Smooth muscle cell (in vitro differentiated cells): ENCODE data around the gene RAB34. TPM values are rescaled to one million over a fixed set of nuclear protein-coding genes. Genes with fewer than 3 reads are reported as not detected.
A peak's percentile ranks its signal among the peaks of the same experiment; 100 is the strongest.

Source experiments
- DNase-seq: peaks from one replicate; lab custom pipeline; 2025; ENCODE audit not compliant: unreplicated experiment; lab: John Stamatoyannopoulos, UW
- H2AFZ ChIP-seq: fragments of 200-600 bp; sonication (generic); 2 replicates; pipeline ENCODE4 v1.6.0; 2016; ENCODE audit warnings: antibody characterized with exemption, low read depth, mild to moderate bottlenecking
- H3F3A ChIP-seq: fragments of 200-600 bp; sonication (generic); 2 replicates; pipeline ENCODE4 v1.6.0; 2017; ENCODE audit warnings: antibody characterized with exemption, low read depth
- H3K27ac ChIP-seq: fragments of 200-600 bp; sonication (generic); 2 replicates; pipeline ENCODE4 v1.5.1; 2016; ENCODE audit warnings: low read depth, mild to moderate bottlenecking
- H3K27me3 ChIP-seq: fragments of 200-600 bp; sonication (generic); 2 replicates; pipeline ENCODE4 v1.6.1; 2016; ENCODE audit warnings: low read depth, mild to moderate bottlenecking
- H3K36me3 ChIP-seq: fragments of 200-600 bp; sonication (generic); 2 replicates; pipeline ENCODE4 v1.5.1; 2016; ENCODE audit warnings: low read depth
- H3K4me1 ChIP-seq: fragments of 200-600 bp; sonication (generic); 2 replicates; pipeline ENCODE4 v1.5.1; 2016; ENCODE audit warnings: low read depth
- H3K4me2 ChIP-seq: fragments of 200-600 bp; sonication (generic); 2 replicates; pipeline ENCODE4 v1.6.0; 2016; ENCODE audit warnings: mild to moderate bottlenecking
- H3K4me3 ChIP-seq: fragments of 200-600 bp; sonication (generic); 2 replicates; pipeline ENCODE4 v1.5.1; 2016; ENCODE audit warnings: mild to moderate bottlenecking
- H3K79me2 ChIP-seq: fragments of 200-600 bp; sonication (generic); 2 replicates; pipeline ENCODE4 v1.6.0; 2016; ENCODE audit warnings: low read depth, mild to moderate bottlenecking
- H3K9ac ChIP-seq: fragments of 200-600 bp; sonication (generic); 2 replicates; pipeline ENCODE4 v1.6.0; 2016; ENCODE audit warnings: low read depth
- H3K9me3 ChIP-seq: fragments of 200-600 bp; sonication (generic); replicated peaks from 2 replicates; pipeline ENCODE4 v1.5.1; 2016; ENCODE audit warnings: low read depth
- H4K20me1 ChIP-seq: fragments of 200-600 bp; sonication (generic); 2 replicates; pipeline ENCODE4 v1.6.0; 2016; ENCODE audit warnings: low read depth
- WGBS: methylation state at CpG from one replicate; pipeline ENCODE4 v1.1.7; 2016; ENCODE audit warnings: low lambda C conversion rate; 5-methylcytosine and 5-hydroxymethylcytosine counted together
- polyA plus RNA-seq: library from polyadenylated mRNA; unstranded; fragments of >200 nt; fragmentation: Nextera tagmentation; extraction: Ambion mirVana; gene quantifications from 2 replicates; pipeline ENCODE4 v1.2.1, GENCODE V29; 2016
- total RNA-seq: library from RNA; depleted of rRNA; stranded (reverse); fragments of >200 nt; gene quantifications from 2 replicates; pipeline ENCODE4 v1.2.3, GENCODE V29; 2014
- TF ChIP-seq, protein P1 (sequence below): fragments of 200-600 bp; sonication (generic); IDR thresholded peaks from 2 replicates; pipeline ENCODE4 v1.5.1; 2017; ENCODE audit warnings: borderline replicate concordance, mild to moderate bottlenecking, antibody characterized with exemption; ENCODE audit not compliant: insufficient read depth, poor library complexity, severe bottlenecking

Gene RAB34
- total and polyA plus RNA-seq, 2 experiments from 2014 or later, result 208 to 289 TPM

DNA sequence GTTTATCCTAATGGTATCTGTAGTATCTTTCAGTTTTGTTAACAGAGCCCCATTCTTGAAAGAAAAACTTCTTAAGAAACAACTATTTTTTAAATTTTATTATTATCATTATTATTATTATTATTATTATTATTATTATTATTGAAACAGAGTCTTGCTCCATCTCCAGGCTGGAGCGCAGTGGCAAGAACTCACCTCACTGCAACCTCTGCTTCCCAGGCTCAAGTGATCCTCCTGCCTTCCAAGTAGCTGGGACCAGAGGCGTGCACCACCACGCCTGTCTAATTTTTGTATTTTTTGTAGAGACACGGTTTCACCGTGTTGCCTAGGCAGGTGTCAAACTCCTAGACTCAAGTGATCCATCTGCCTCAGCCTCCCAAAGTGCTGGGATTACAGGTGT, 32.3 kb downstream of the RAB34 start:
- no peaks in the 10 kb centered on the region for H3K4me1 ChIP-seq
- no peak overlapping the region for H3K27ac ChIP-seq
- H3K4me3 ChIP-seq, result no peak overlapping the region
- no peak overlapping the region for H3K9ac ChIP-seq
- peaks cover 6% of the 10 kb centered on the region for H4K20me1 ChIP-seq
- peaks cover 4% of the 10 kb centered on the region for H3F3A ChIP-seq
- TF ChIP-seq, protein P1, sequence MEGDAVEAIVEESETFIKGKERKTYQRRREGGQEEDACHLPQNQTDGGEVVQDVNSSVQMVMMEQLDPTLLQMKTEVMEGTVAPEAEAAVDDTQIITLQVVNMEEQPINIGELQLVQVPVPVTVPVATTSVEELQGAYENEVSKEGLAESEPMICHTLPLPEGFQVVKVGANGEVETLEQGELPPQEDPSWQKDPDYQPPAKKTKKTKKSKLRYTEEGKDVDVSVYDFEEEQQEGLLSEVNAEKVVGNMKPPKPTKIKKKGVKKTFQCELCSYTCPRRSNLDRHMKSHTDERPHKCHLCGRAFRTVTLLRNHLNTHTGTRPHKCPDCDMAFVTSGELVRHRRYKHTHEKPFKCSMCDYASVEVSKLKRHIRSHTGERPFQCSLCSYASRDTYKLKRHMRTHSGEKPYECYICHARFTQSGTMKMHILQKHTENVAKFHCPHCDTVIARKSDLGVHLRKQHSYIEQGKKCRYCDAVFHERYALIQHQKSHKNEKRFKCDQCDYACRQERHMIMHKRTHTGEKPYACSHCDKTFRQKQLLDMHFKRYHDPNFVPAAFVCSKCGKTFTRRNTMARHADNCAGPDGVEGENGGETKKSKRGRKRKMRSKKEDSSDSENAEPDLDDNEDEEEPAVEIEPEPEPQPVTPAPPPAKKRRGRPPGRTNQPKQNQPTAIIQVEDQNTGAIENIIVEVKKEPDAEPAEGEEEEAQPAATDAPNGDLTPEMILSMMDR, result no peak
- no peak for DNase-seq
- no peaks in the 10 kb centered on the region for H3K27me3 ChIP-seq
- H3K4me2 ChIP-seq, result no peak overlapping the region
- no peaks in the 10 kb centered on the region for H3K9me3 ChIP-seq
- peaks cover 82% of the 10 kb centered on the region for H3K36me3 ChIP-seq
- no peaks in the 10 kb centered on the region for H3K79me2 ChIP-seq
- WGBS, result 97% methylated on average over 5 of the region's 5 CpGs
- H2AFZ ChIP-seq, result no peak overlapping the region

DNA sequence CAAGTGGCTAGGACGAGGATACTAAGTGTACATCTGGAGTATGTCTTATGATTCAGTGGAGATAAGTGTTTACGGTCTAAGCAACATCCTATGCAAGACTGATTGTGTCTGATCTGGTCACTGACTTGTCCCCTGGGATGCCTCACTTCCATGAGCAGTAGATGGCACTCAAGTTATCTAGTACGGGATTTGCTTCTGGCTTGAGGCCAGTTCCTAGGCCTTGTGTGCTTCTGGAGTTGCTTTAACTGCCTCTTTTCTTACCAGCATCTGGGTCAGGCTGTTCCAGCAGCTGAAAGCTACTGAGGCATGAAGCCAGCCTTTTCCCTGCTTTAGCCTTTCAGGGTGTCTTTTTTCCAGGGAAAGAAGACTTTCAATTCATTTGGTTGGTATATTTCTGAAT, 32.7 kb downstream of the RAB34 start:
- DNase-seq, result peak; percentile 6
- no peak overlapping the region for H3K27ac ChIP-seq
- no peak overlapping the region for H3K4me2 ChIP-seq
- H4K20me1 ChIP-seq, result peaks cover 6% of the 10 kb centered on the region
- 21% methylated on average over 3 of the region's 3 CpGs for WGBS
- H3F3A ChIP-seq, result peaks cover 4% of the 10 kb centered on the region
- TF ChIP-seq, protein P1, result no peak
- peaks cover 79% of the 10 kb centered on the region for H3K36me3 ChIP-seq
- H3K79me2 ChIP-seq, result no peaks in the 10 kb centered on the region
- no peak overlapping the region for H3K4me3 ChIP-seq
- H3K4me1 ChIP-seq, result no peaks in the 10 kb centered on the region
- H3K9ac ChIP-seq, result no peak overlapping the region
- no peak overlapping the region for H2AFZ ChIP-seq
- no peaks in the 10 kb centered on the region for H3K27me3 ChIP-seq
- H3K9me3 ChIP-seq, result no peaks in the 10 kb centered on the region

DNA sequence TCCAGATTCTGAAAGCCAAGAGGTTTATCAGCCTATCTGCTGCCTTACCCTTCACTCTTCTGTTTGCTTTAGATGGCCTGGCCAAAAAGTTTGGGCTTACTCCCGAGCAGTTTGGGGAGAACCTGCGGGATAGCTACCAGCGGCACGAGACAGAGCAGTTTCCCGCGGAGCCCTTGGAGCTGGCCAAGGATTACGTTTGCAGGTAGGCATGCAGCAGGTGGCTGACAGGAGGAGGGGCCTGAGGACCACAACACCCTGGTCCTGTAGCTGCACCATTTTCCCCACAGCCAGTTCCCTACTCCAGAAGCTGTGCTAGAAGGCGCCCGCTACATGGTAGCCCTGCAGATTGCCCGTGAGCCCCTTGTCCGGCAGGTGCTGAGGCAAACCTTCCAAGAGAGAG, 35.0 kb downstream of the RAB34 start:
- H3K79me2 ChIP-seq, result no peaks in the 10 kb centered on the region

DNA sequence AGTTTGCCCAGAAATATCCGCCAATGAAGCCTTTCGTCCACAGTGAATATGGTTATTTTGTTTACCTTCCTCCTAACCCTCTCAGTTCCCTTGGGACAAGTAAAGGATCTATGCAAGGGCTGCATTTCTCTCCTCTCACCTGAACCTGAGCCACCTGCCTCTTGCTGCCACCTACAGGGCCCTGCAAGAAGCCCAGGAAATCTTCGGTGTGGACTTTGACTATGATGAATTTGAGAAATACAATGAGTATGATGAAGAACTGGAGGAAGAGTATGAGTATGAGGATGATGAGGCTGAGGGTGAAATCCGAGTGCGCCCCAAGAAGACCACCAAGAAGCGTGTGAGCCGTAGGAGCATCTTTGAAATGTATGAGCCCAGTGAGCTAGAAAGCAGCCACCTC, 41.7 kb downstream of the RAB34 start:
- Histone ChIP-seq H3K27ac (no peak overlapping the region), H3K4me2 (no peak overlapping the region), H3K4me1 (no peaks in the 10 kb centered on the region), H4K20me1 (peaks cover 17% of the 10 kb centered on the region), H3K27me3 (no peaks in the 10 kb centered on the region), H3F3A (no peaks in the 10 kb centered on the region), H3K36me3 (peaks cover 55% of the 10 kb centered on the region), H3K9ac (no peak overlapping the region), H2AFZ (no peak overlapping the region), H3K9me3 (no peaks in the 10 kb centered on the region), H3K4me3 (no peak overlapping the region), H3K79me2 (peaks cover 11% of the 10 kb centered on the region)
- 97% methylated on average over 7 of the region's 7 CpGs for WGBS
- TF ChIP-seq, protein P1, result no peak
- DNase-seq, result no peak

More for the DNA sequence above, 35.0 kb downstream of the RAB34 start:
- Histone ChIP-seq H3K4me2 (no peak overlapping the region), H3K36me3 (peaks cover 73% of the 10 kb centered on the region), H3K9me3 (no peaks in the 10 kb centered on the region), H3K27ac (no peak overlapping the region), H3K4me1 (no peaks in the 10 kb centered on the region), H3K27me3 (no peaks in the 10 kb centered on the region), H3F3A (peaks cover 4% of the 10 kb centered on the region), H3K9ac (no peak overlapping the region), H3K4me3 (no peak overlapping the region), H2AFZ (no peak overlapping the region), H4K20me1 (peaks cover 6% of the 10 kb centered on the region)
- no peak for DNase-seq
- 97% methylated on average over 11 of the region's 11 CpGs for WGBS
- TF ChIP-seq, protein P1, result no peak
